Lower lobe of right lung (tissue), 2 donors: Measurements from ENCODE around the gene PRRC2B. TPM values are rescaled to one million over a fixed set of nuclear protein-coding genes. Genes with fewer than 3 reads are reported as not detected.
"Not testable (repeated sequence)": the region's sequence is repeated elsewhere in the genome, so short reads cannot be mapped to it uniquely, and the experiment has no call there.

Source experiments
- ATAC-seq, 2 donors: fragments of 200-7000 bp; cut with Tn5 transposase; one replicate each; pipeline ENCODE4 v1.9.1; 2020 to 2022; ENCODE audit warnings: mild to moderate bottlenecking in 2 of 2, moderate library complexity in 2 of 2
- DNase-seq: peaks from one replicate; pipeline ENCODE4 v3.0.0-alpha.2; 2020
- H3K27ac ChIP-seq: fragments of 200-600 bp; one replicate; pipeline ENCODE4 v1.8.0; 2022
- H3K27me3 ChIP-seq: fragments of 200-600 bp; one replicate; pipeline ENCODE4 v1.8.0; 2022; ENCODE audit warnings: low read depth
- H3K36me3 ChIP-seq: fragments of 200-600 bp; one replicate; pipeline ENCODE4 v1.8.0; 2022; ENCODE audit warnings: mild to moderate bottlenecking
- H3K4me1 ChIP-seq: fragments of 200-600 bp; one replicate; pipeline ENCODE4 v1.8.0; 2022
- H3K4me3 ChIP-seq: fragments of 200-600 bp; one replicate; pipeline ENCODE4 v1.8.0; 2022; ENCODE audit warnings: mild to moderate bottlenecking
- H3K9me3 ChIP-seq: fragments of 200-600 bp; one replicate; pipeline ENCODE4 v1.8.0; 2022
- CTCF ChIP-seq: fragments of 200-600 bp; IDR thresholded peaks from one replicate; pipeline ENCODE4 v1.8.0; 2022; ENCODE audit warnings: antibody characterized with exemption, mild to moderate bottlenecking
- intact Hi-C: fragments of 100-400 bp; cut with DNase I; formaldehyde crosslinking; loops from one replicate; pipeline ENCODE4 v1.11.0; 2022
- total RNA-seq: library from RNA; stranded (reverse); fragmentation: NEBNext Ultra II Directional; extraction: Animal tissue kit (Norgen Biotek cat#: 25700); gene quantifications from one replicate; pipeline ENCODE4 v1.2.1, GENCODE V29; 2021
- donor health status: DM: no; HTN: yes; CAD: no; lungs with severe emphysema.

The PRRC2B gene
- total RNA-seq, 1 donor from 2014 or later, result 170 TPM

GRCh38 chr9:131545003-131545785 is 151.3 kb downstream of the PRRC2B start, which contains the start of gene PRRT1B:
PRRT1B (plus strand) TSS chr9:131545523; CDS start chr9:131545616, 93 bp downstream.
- peaks cover 33% of the 10 kb centered on the region for H3K27me3 ChIP-seq
- TF ChIP-seq CTCF, result no peak
- H3K27ac ChIP-seq, result peak within 1 kb of the TSS; percentile 24
- no peaks in the 10 kb centered on the region for H3K36me3 ChIP-seq
- peak; percentile 91 for DNase-seq
- H3K4me1 ChIP-seq, result peaks cover 13% of the 10 kb centered on the region
- peaks cover 13% of the 10 kb centered on the region for H3K9me3 ChIP-seq
- peak within 1 kb of the TSS; percentile 54 for H3K4me3 ChIP-seq
- peak; percentile 96 to 97 for ATAC-seq
- intact Hi-C loops, result no loop called here

- Histone ChIP-seq H3K27me3 (peaks cover 33% of the 10 kb centered on the region), H3K4me3 (peak overlapping the region; percentile 54), H3K9me3 (peaks cover 13% of the 10 kb centered on the region), H3K27ac (no peak overlapping the region), H3K36me3 (no peaks in the 10 kb centered on the region), H3K4me1 (peaks cover 13% of the 10 kb centered on the region)
- intact Hi-C loops, result no loop called here
- ATAC-seq (peak; percentile 69), DNase-seq (no peak)
- TF ChIP-seq CTCF, result no peak
Measured at GRCh38 chr9:131545786-131546335, 152.0 kb downstream of the PRRC2B start.

GRCh38 chr9:131546336-131547084 is 152.6 kb downstream of the PRRC2B start:
- Histone ChIP-seq H3K9me3 (peaks cover 13% of the 10 kb centered on the region), H3K27ac (no peak overlapping the region), H3K4me3 (peak overlapping the region; percentile 54), H3K27me3 (peaks cover 33% of the 10 kb centered on the region), H3K4me1 (peaks cover 13% of the 10 kb centered on the region), H3K36me3 (no peaks in the 10 kb centered on the region)
- DNase-seq, result no peak
- intact Hi-C loops, result no loop called here
- peak; percentile 43 to 49 for ATAC-seq
- TF ChIP-seq CTCF, result no peak

GRCh38 chr9:131549186-131549585 is 155.3 kb downstream of the PRRC2B start:
- H3K27ac ChIP-seq, H3K9me3 ChIP-seq, DNase-seq, H3K36me3 ChIP-seq, ATAC-seq, intact Hi-C loops, H3K4me3 ChIP-seq: not testable (repeated sequence)
- peaks cover 43% of the 10 kb centered on the region for H3K27me3 ChIP-seq
- peaks cover 13% of the 10 kb centered on the region for H3K4me1 ChIP-seq

Other genes with a start within 250 kb of the PRRC2B start
- gene FAM78A, start 117.6 kb upstream of the PRRC2B start, total RNA-seq, result 18.3 TPM
- 1.7 TPM for gene PLPP7, start 104.4 kb upstream of the PRRC2B start, total RNA-seq
- 25.9 TPM for gene POMT1, start 108.8 kb downstream of the PRRC2B start, total RNA-seq
- 25.9 TPM for gene UCK1, start 137.2 kb downstream of the PRRC2B start, total RNA-seq
- 6.3 TPM for gene PRRT1B, start 151.4 kb downstream of the PRRC2B start, total RNA-seq